Thyroid gland (tissue), 4 donors: Measurements from ENCODE around the gene MAP1LC3B.

Experiments
- CTCF ChIP-seq, 6 experiments: fragments of 200-600 bp in 3 of 6; fragments of 450-650 bp in 3 of 6; sonication (generic) in 3 of 6; IDR thresholded peaks; one replicate each; pipeline ENCODE4 v1.5.1; 2016 to 2019; ENCODE audit warnings: antibody characterized with exemption in 6 of 6, mild to moderate bottlenecking in 2 of 6, inconsistent platforms in 1 of 6, moderate library complexity in 1 of 6
- POLR2A ChIP-seq, 2 donors: fragments of 450-650 bp; IDR thresholded peaks; one replicate each; pipeline ENCODE4 v1.6.1; 2017; ENCODE audit warnings: antibody characterized with exemption in 2 of 2, mild to moderate bottlenecking in 2 of 2, moderate library complexity in 1 of 2

- TF ChIP-seq CTCF (IDR thresholded peaks at IDR 0.05) (no peak), POLR2A (IDR thresholded peaks at IDR 0.05) (no peak)
Measured at GRCh38 chr16:87380403-87380802, 11.7 kb upstream of the MAP1LC3B start.
